SU-DHL-6 (cell line): ENCODE results near the gene TNFSF18.

ENCODE experiments used
- H2AFZ ChIP-seq: fragments of 200-600 bp; sonication (generic); 2 replicates; pipeline ENCODE4 v1.6.1; 2014; ENCODE audit warnings: low read depth, mild to moderate bottlenecking, moderate library complexity, mixed read lengths, antibody characterized with exemption, low read length; ENCODE audit not compliant: severe bottlenecking
- H3F3A ChIP-seq: fragments of 200-600 bp; shearing (Covaris generic); 2 replicates; pipeline ENCODE4 v1.6.0; 2016; ENCODE audit warnings: antibody characterized with exemption, mild to moderate bottlenecking; ENCODE audit not compliant: insufficient read depth
- H3K27ac ChIP-seq: fragments of 200-600 bp; sonication (generic); 2 replicates; pipeline ENCODE4 v1.5.1; 2016; ENCODE audit warnings: low read depth, mild to moderate bottlenecking, low read length, moderate library complexity, mixed read lengths
- H3K27me3 ChIP-seq: fragments of 200-600 bp; sonication (generic), shearing (Covaris generic); 2 replicates; pipeline ENCODE4 v1.6.0; 2014; ENCODE audit warnings: mild to moderate bottlenecking, low read length
- H3K36me3 ChIP-seq: fragments of 200-600 bp; sonication (generic); 2 replicates; pipeline ENCODE4 v1.6.1; 2014; ENCODE audit warnings: mild to moderate bottlenecking, low read length, mixed read lengths
- H3K4me2 ChIP-seq: fragments of 300-600, 200-600 bp; shearing (Covaris generic), sonication (generic); 2 replicates; pipeline ENCODE4 v1.6.0; 2014; ENCODE audit warnings: low read length, low read depth, mild to moderate bottlenecking; ENCODE audit not compliant: poor library complexity, severe bottlenecking
- H3K4me3 ChIP-seq: fragments of 200-600 bp; sonication (generic); 2 replicates; pipeline ENCODE4 v1.5.1; 2014; ENCODE audit warnings: antibody characterized with exemption, low read length, mild to moderate bottlenecking, mixed read lengths; ENCODE audit not compliant: insufficient read depth, poor library complexity, severe bottlenecking
- H3K79me2 ChIP-seq: fragments of 200-600 bp; sonication (generic); 2 replicates; pipeline ENCODE4 v1.6.1; 2014; ENCODE audit warnings: mild to moderate bottlenecking, low read length, moderate library complexity; ENCODE audit not compliant: insufficient read depth
- H3K9ac ChIP-seq: fragments of 200-600 bp; sonication (generic); 2 replicates; pipeline ENCODE4 v1.7.0; 2014; ENCODE audit warnings: mild to moderate bottlenecking, low read length
- H3K9me2 ChIP-seq: fragments of 200-600 bp; sonication (generic); replicated peaks from 2 replicates; pipeline ENCODE4 v1.6.1; 2014; ENCODE audit warnings: low read length; ENCODE audit not compliant: insufficient read depth
- H3K9me3 ChIP-seq: fragments of 200-600 bp; sonication (generic); 2 replicates; pipeline ENCODE4 v1.6.1; 2014; ENCODE audit warnings: low read length, mixed read lengths; ENCODE audit not compliant: insufficient read depth
- H4K20me1 ChIP-seq: fragments of 200-600 bp; sonication (generic); 2 replicates; pipeline ENCODE4 v1.6.1; 2014; ENCODE audit warnings: low read depth, mild to moderate bottlenecking, antibody characterized with exemption, low read length, moderate library complexity, mixed read lengths
- EZH2phosphoT487 ChIP-seq: fragments of 200-600 bp; sonication (generic), shearing (Covaris generic); conservative IDR thresholded peaks from 2 replicates; pipeline ENCODE4 v1.6.1; 2018; ENCODE audit warnings: mild to moderate bottlenecking, antibody characterized with exemption, low read length, moderate library complexity, mixed read lengths
- TF ChIP-seq, protein P1 (sequence below): fragments of 200-600 bp; sonication (generic); IDR thresholded peaks from one replicate; pipeline ENCODE4 v1.5.1; 2017; ENCODE audit warnings: antibody characterized with exemption, mild to moderate bottlenecking, low read length, moderate library complexity; ENCODE audit not compliant: insufficient read depth, poor library complexity, severe bottlenecking

TNFSF18 gene

DNA sequence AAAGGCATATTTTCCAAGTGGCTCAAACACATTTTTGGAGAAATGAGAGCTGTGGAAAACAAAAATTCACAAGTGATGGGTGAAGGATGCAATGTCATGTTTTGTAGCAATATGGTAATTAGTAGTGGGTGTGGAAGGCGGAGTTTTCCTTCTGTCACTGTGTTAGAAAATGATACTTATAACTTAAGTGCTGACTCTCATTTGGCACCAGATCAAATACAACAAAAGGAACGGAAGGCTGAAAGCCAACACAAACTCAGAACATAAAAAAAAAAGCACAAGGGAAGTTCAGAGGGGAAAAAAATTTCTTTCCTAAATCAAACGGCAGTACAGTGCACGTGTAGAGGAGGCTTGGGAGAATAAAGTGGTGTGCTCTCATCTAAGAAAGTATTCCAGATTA, at the start of gene TNFSF18:
Gene TNFSF18 (minus strand): TSS at position 77 of the 400 bp plus-strand sequence. CDS start 45 bp downstream, at position 32.
- Histone ChIP-seq H3K9me2 (no peaks in the 10 kb centered on the region), H3K79me2 (no peaks in the 10 kb centered on the region), H4K20me1 (no peaks in the 10 kb centered on the region), H3K27me3 (no peaks in the 10 kb centered on the region), H3F3A (no peaks in the 10 kb centered on the region), H3K36me3 (no peaks in the 10 kb centered on the region), H3K4me3 (no peak within 1 kb of the TSS), H3K9ac (no peak within 1 kb of the TSS), H3K27ac (no peak within 1 kb of the TSS), H2AFZ (no peak within 1 kb of the TSS), H3K4me2 (no peak within 1 kb of the TSS), H3K9me3 (no peaks in the 10 kb centered on the region)
- no peak for TF ChIP-seq EZH2phosphoT487
- TF ChIP-seq, protein P1, sequence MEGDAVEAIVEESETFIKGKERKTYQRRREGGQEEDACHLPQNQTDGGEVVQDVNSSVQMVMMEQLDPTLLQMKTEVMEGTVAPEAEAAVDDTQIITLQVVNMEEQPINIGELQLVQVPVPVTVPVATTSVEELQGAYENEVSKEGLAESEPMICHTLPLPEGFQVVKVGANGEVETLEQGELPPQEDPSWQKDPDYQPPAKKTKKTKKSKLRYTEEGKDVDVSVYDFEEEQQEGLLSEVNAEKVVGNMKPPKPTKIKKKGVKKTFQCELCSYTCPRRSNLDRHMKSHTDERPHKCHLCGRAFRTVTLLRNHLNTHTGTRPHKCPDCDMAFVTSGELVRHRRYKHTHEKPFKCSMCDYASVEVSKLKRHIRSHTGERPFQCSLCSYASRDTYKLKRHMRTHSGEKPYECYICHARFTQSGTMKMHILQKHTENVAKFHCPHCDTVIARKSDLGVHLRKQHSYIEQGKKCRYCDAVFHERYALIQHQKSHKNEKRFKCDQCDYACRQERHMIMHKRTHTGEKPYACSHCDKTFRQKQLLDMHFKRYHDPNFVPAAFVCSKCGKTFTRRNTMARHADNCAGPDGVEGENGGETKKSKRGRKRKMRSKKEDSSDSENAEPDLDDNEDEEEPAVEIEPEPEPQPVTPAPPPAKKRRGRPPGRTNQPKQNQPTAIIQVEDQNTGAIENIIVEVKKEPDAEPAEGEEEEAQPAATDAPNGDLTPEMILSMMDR, result no peak

GRCh38 chr1:173099166-173099565, 48.4 kb upstream of the TNFSF18 start:
- H3K4me3 ChIP-seq, result no peak overlapping the region
- peaks cover 3% of the 10 kb centered on the region; the same call in 1 of the 2 replicates for H3K9me3 ChIP-seq
- TF ChIP-seq, protein P1, result no peak
- TF ChIP-seq EZH2phosphoT487, result no peak
- H3F3A ChIP-seq, result no peaks in the 10 kb centered on the region
- no peaks in the 10 kb centered on the region for H3K36me3 ChIP-seq
- H3K27ac ChIP-seq, result no peak overlapping the region
- H3K4me2 ChIP-seq, result no peak overlapping the region
- H3K27me3 ChIP-seq, result no peaks in the 10 kb centered on the region; the same call in 1 of the 2 replicates
- H3K79me2 ChIP-seq, result no peaks in the 10 kb centered on the region
- H2AFZ ChIP-seq, result no peak overlapping the region
- no peak overlapping the region for H3K9ac ChIP-seq
- H3K9me2 ChIP-seq, result no peaks in the 10 kb centered on the region
- H4K20me1 ChIP-seq, result no peaks in the 10 kb centered on the region

GRCh38 chr1:173098117-173098516, 47.4 kb upstream of the TNFSF18 start:
- no peak overlapping the region for H2AFZ ChIP-seq
- TF ChIP-seq EZH2phosphoT487, result no peak
- TF ChIP-seq, protein P1, result no peak

More at GRCh38 chr1:173098117-173098516, 47.4 kb upstream of the TNFSF18 start:
- no peaks in the 10 kb centered on the region for H3K36me3 ChIP-seq
- peaks cover under 1% of the 10 kb centered on the region; the same call in 1 of the 2 replicates for H3K9me3 ChIP-seq
- H3K4me3 ChIP-seq, result no peak overlapping the region
- no peaks in the 10 kb centered on the region for H3F3A ChIP-seq
- no peak overlapping the region for H3K4me2 ChIP-seq
- H3K9ac ChIP-seq, result no peak overlapping the region
- H3K27me3 ChIP-seq, result no peaks in the 10 kb centered on the region; the same call in 1 of the 2 replicates
- H3K79me2 ChIP-seq, result no peaks in the 10 kb centered on the region
- no peaks in the 10 kb centered on the region for H4K20me1 ChIP-seq
- H3K27ac ChIP-seq, result no peak overlapping the region
- no peaks in the 10 kb centered on the region for H3K9me2 ChIP-seq
